Activated effector memory CD4-positive, alpha-beta T cell treated with Interleukin-2 at 50 U/mL for 16 hours (primary cell): ENCODE data around the gene MAML3.

Experiments used
- DNase-seq: peaks from one replicate; pipeline ENCODE4 v3.0.0-alpha.2; 2020

MAML3 gene

GRCh38 chr4:140123666-140124377, 30.2 kb downstream of the MAML3 start:
- DNase-seq = no peak

- DNase-seq = no peak
Measured at GRCh38 chr4:140122891-140123290, 31.1 kb downstream of the MAML3 start.

GRCh38 chr4:140121646-140122045, 32.3 kb downstream of the MAML3 start:
- DNase-seq = no peak

- DNase-seq = no peak
Measured at GRCh38 chr4:140118931-140119640, 34.9 kb downstream of the MAML3 start.

- no peak for DNase-seq
Measured at GRCh38 chr4:140117947-140118346, 36.0 kb downstream of the MAML3 start.

- no peak for DNase-seq
Measured at GRCh38 chr4:140116442-140117104, 37.4 kb downstream of the MAML3 start.

- DNase-seq = no peak
Measured at GRCh38 chr4:140115140-140115539, 38.8 kb downstream of the MAML3 start.

DNA sequence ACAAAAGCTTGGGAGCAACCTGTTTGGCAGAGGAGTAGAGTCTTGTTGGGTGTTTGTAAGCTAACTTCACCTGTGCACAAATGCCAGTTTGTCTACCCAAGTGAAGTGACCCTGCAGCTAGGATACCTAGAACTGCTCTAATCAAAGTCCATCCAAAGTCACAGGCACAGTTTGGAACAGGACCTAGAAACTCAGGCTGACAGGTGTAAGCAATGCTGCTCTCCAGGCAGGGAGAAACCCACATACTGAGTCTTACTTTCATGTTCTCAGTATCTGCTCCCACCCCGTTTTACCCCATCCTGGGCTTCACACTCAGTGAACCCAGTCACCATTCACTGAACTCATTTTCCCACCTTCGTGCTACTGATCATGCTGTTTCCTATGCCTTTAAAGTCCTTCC, 40.3 kb downstream of the MAML3 start:
- DNase-seq = no peak

DNA sequence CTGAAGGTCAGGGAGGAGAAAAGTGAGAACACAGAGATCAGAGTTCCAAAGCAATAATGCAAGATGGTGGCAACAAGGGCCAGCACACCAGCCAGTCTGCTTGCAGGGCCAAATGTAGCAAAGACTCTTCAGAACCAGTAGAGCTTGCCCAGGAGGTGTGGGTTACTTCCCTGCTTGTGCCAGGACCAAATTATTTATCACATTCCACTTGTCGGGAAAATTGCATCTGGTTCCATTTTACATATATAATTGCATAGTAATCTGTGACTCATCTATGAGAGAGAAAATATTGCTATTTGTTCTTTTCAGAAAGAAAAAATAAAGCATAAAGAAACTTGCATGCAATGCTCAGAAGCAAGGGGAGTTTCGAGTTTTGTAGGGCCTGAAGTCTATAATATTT, 41.4 kb downstream of the MAML3 start:
- DNase-seq = no peak

DNA sequence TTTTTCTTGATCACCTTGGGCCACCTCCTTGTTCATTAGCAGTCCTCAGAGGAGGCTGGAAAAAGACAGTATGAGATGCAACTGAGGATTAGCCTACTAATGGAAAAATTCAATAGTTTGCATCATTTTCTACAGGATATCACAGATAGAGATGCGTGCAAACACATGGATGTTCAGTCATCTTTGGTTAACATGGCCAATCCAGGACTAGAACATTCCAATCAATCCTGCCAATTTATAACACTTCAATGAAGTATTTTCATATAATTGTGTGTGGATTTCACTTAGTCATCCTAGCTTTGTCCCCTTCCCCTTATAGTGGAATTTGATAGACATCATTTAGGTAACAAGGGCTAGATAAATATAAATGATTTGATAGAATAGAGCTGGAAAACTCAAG, 42.7 kb downstream of the MAML3 start:
- no peak for DNase-seq

DNA sequence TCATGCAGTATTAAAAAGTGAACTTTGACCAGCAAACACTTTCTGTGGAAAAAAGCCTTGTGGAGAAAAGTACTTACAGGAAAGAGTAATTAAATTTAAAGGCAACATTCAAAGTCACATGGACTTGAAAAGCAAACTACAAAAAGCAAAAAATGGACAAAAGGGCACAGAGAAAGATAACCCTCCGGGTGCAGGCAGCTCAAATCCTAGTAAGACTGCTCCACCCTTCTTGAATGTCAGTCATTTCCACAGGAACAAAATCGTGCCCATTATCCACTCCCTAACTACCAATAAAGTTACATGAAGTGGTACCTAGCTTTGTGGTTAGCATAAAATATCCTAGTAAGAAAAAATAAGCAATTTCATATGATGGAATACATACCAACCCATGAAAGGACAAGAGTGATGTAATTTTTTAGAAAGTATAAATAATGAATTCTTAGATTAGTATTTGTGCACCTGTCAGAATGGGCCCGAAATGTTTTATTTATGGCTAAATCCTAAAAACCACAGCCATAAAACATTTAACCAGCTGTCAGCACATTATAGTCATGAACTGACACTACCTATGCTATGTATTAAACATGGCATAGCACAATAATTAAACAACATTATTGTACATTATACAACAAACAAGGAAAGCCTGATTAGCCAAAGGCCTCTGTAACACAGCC, 43.3 kb downstream of the MAML3 start:
- no peak for DNase-seq

DNA sequence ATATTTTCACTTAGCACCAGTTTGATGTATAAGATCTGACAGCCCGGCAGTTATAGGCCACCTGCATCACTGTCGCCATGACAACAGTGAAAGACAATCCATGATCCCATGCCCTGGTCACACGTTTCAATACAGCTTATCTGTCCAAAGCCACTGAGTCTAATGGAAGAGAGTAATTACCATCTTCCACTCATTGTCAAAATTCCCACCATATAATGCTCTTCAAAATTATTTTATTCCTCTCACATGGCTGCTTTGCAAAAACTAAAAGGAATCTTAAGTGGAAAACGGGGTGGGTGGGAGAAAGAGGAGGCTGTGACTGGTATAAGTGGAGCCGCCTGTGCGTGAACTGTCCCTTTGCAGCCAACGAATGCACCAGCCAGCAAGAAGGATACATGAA, 44.2 kb downstream of the MAML3 start:
- DNase-seq = no peak

GRCh38 chr4:140109292-140109691, 44.7 kb downstream of the MAML3 start:
- no peak for DNase-seq

GRCh38 chr4:140108713-140109230, 45.2 kb downstream of the MAML3 start:
- no peak for DNase-seq

DNA sequence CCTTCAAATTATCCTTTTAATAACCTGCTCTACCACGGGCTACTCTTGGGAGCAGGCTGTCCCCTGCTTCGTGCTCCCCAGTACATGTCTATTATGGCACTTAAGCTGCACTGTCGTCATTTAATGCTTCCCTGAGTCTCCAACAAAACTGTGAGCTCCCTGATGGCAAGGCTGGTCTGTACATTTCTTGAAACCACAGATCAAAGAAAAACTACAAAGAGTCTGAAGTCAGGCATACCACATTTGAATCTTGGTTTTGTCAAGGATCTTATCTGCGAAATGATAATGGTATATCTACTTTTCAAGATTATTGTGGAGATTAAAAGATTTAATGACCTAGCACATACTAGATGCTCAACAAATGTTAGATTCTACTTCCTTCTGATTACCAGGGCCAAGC, 45.7 kb downstream of the MAML3 start:
- DNase-seq = no peak

- DNase-seq = no peak
Measured at GRCh38 chr4:140106289-140106844, 47.6 kb downstream of the MAML3 start.

DNA sequence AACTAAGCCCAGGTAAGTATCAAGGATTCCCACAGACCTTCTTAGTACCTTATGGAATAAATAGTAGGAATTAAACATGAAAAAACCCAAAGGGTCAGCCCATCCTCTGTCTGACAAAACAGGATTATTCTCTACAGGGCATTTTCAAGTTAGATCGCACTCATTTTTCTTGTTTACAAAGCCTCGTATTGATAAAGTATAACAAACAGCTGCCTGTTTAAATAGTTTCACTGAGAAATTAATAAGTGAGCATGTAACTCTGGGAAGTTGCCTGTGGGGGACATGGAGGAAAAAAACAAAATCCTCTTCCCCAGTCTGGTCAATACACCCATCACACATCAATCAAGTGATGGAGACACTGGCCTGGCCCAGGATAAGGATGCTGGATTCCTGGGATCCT, 48.5 kb downstream of the MAML3 start:
- DNase-seq = no peak

GRCh38 chr4:140103676-140104075, 50.3 kb downstream of the MAML3 start:
- DNase-seq = no peak

GRCh38 chr4:140102421-140102820, 51.6 kb downstream of the MAML3 start:
- DNase-seq = no peak

GRCh38 chr4:140100771-140101170, 53.2 kb downstream of the MAML3 start:
- DNase-seq = no peak

- DNase-seq = no peak
Measured at GRCh38 chr4:140099983-140100382, 54.0 kb downstream of the MAML3 start.

- no peak for DNase-seq
Measured at GRCh38 chr4:140098455-140099160, 55.4 kb downstream of the MAML3 start.
